HEK293 (cell line): ENCODE data around the gene FZD10.

Source experiments
- CTCF ChIA-PET: fragments of 350-600 bp; formaldehyde crosslinking; extraction: SDS; loops from one replicate; lab custom pipeline; 2021; ENCODE audit warnings: antibody characterized with exemption; lab: Yijun Ruan, JAX
- POLR2A ChIA-PET: fragments of 300-600 bp; formaldehyde crosslinking; extraction: SDS; loops from one replicate; lab custom pipeline; 2020; ENCODE audit warnings: antibody characterized with exemption, inconsistent platforms; lab: Yijun Ruan, JAX
- H3K27ac ChIP-seq: fragments of 200-500 bp; sonication (Bioruptor generic); 2 replicates; pipeline ENCODE4 v1.5.1; 2014; ENCODE audit warnings: low read depth, low read length, control low read depth, inconsistent platforms; ENCODE audit errors: extremely low read depth
- H3K36me3 ChIP-seq, 2 experiments: fragments of 200-500 bp in 1 of 2; sonication (Bioruptor generic) in 1 of 2; 1 replicate in 1 of 2; 2 replicates in 1 of 2; pipeline ENCODE4 v1.5.1; 2014 to 2017; ENCODE audit warnings: inconsistent platforms in 2 of 2, low read length in 2 of 2; ENCODE audit not compliant: control insufficient read depth in 2 of 2, insufficient read depth in 1 of 2
- H3K4me1 ChIP-seq: fragments of 200-500 bp; sonication (Bioruptor generic); 2 replicates; pipeline ENCODE4 v1.5.1; 2014; ENCODE audit warnings: mild to moderate bottlenecking, low read length, inconsistent platforms; ENCODE audit not compliant: control insufficient read depth, insufficient read depth
- H3K4me3 ChIP-seq: 2 replicates; pipeline ENCODE4 v1.5.1; 2011; ENCODE audit warnings: low read depth, mild to moderate bottlenecking, control low read depth, low read length, moderate library complexity
- H3K9me3 ChIP-seq: fragments of 200-500 bp; sonication (Bioruptor generic); 2 replicates; pipeline ENCODE4 v1.5.1; 2014; ENCODE audit warnings: low read depth, low read length, inconsistent platforms; ENCODE audit not compliant: control insufficient read depth, insufficient read depth
- GFI1B ChIP-seq: fragments of 450-650 bp; formaldehyde crosslinking; IDR thresholded peaks from 2 replicates; pipeline ENCODE4 v1.5.1; 2016; ENCODE audit warnings: missing biosample characterization, missing genetic modification characterization
- GLI4 ChIP-seq: fragments of 450-650 bp; formaldehyde crosslinking; IDR thresholded peaks from 2 replicates; pipeline ENCODE4 v1.5.1; 2016; ENCODE audit warnings: missing biosample characterization, missing genetic modification characterization
- KLF10 ChIP-seq: fragments of 450-650 bp; IDR thresholded peaks from 2 replicates; pipeline ENCODE4 v1.5.1; 2018; ENCODE audit warnings: missing biosample characterization, mild to moderate bottlenecking, missing genetic modification characterization
- KLF8 ChIP-seq: fragments of 450-650 bp; formaldehyde crosslinking; IDR thresholded peaks from 2 replicates; pipeline ENCODE4 v1.5.1; 2016; ENCODE audit warnings: missing biosample characterization, missing genetic modification characterization
- SP3 ChIP-seq: fragments of 450-650 bp; formaldehyde crosslinking; IDR thresholded peaks from 2 replicates; pipeline ENCODE4 v1.5.1; 2016; ENCODE audit warnings: missing biosample characterization, missing genetic modification characterization
- SP7 ChIP-seq: fragments of 450-650 bp; formaldehyde crosslinking; IDR thresholded peaks from 2 replicates; pipeline ENCODE4 v1.5.1; 2016; ENCODE audit warnings: missing biosample characterization, missing genetic modification characterization
- WT1 ChIP-seq: fragments of 450-650 bp; formaldehyde crosslinking; IDR thresholded peaks from 2 replicates; pipeline ENCODE4 v1.5.1; 2016; ENCODE audit warnings: missing biosample characterization, missing genetic modification characterization
- YY2 ChIP-seq: fragments of 450-650 bp; formaldehyde crosslinking; IDR thresholded peaks from 2 replicates; pipeline ENCODE4 v1.5.1; 2016; ENCODE audit warnings: missing biosample characterization, missing genetic modification characterization
- ZBTB7A ChIP-seq: fragments of 450-650 bp; formaldehyde crosslinking; IDR thresholded peaks from 2 replicates; pipeline ENCODE4 v1.5.1; 2016; ENCODE audit warnings: low read depth, missing biosample characterization, missing genetic modification characterization
- ZIC2 ChIP-seq: fragments of 450-650 bp; formaldehyde crosslinking; IDR thresholded peaks from 2 replicates; pipeline ENCODE4 v1.5.1; 2016; ENCODE audit warnings: missing biosample characterization, missing genetic modification characterization
- ZNF114 ChIP-seq: fragments of 450-650 bp; formaldehyde crosslinking; IDR thresholded peaks from 2 replicates; pipeline ENCODE4 v1.5.0; 2017; ENCODE audit warnings: missing biosample characterization, missing genetic modification characterization
- ZNF133 ChIP-seq: fragments of 450-650 bp; formaldehyde crosslinking; IDR thresholded peaks from 2 replicates; pipeline ENCODE4 v1.5.1; 2016; ENCODE audit warnings: missing biosample characterization, missing genetic modification characterization
- ZNF174 ChIP-seq: fragments of 450-650 bp; formaldehyde crosslinking; IDR thresholded peaks from 2 replicates; pipeline ENCODE4 v1.5.0; 2017; ENCODE audit warnings: missing biosample characterization, mild to moderate bottlenecking, missing genetic modification characterization
- ZNF184 ChIP-seq: fragments of 450-650 bp; IDR thresholded peaks from 2 replicates; pipeline ENCODE4 v1.5.1; 2018; ENCODE audit warnings: missing biosample characterization, mild to moderate bottlenecking, missing genetic modification characterization
- ZNF248 ChIP-seq: fragments of 450-650 bp; formaldehyde crosslinking; IDR thresholded peaks from 2 replicates; pipeline ENCODE4 v1.5.1; 2017; ENCODE audit warnings: missing biosample characterization, missing genetic modification characterization
- ZNF302 ChIP-seq: fragments of 450-650 bp; formaldehyde crosslinking; IDR thresholded peaks from 2 replicates; pipeline ENCODE4 v1.5.1; 2016; ENCODE audit warnings: missing biosample characterization, missing genetic modification characterization, low read depth
- ZNF324 ChIP-seq: fragments of 450-650 bp; formaldehyde crosslinking; IDR thresholded peaks from 2 replicates; pipeline ENCODE4 v1.5.1; 2016; ENCODE audit warnings: missing biosample characterization, missing genetic modification characterization
- ZNF391 ChIP-seq: fragments of 450-650 bp; formaldehyde crosslinking; IDR thresholded peaks from 2 replicates; pipeline ENCODE4 v1.5.1; 2016; ENCODE audit warnings: low read depth, missing biosample characterization, missing genetic modification characterization, borderline replicate concordance
- ZNF423 ChIP-seq: fragments of 450-650 bp; formaldehyde crosslinking; IDR thresholded peaks from 2 replicates; pipeline ENCODE4 v1.5.1; 2016; ENCODE audit warnings: missing biosample characterization, missing genetic modification characterization
- ZNF433 ChIP-seq: fragments of 450-650 bp; formaldehyde crosslinking; IDR thresholded peaks from 2 replicates; pipeline ENCODE4 v1.5.1; 2016; ENCODE audit warnings: missing biosample characterization, missing genetic modification characterization, low read depth
- ZNF510 ChIP-seq: fragments of 450-650 bp; formaldehyde crosslinking; IDR thresholded peaks from 2 replicates; pipeline ENCODE4 v1.5.1; 2018; ENCODE audit warnings: mild to moderate bottlenecking, missing genetic modification characterization, missing biosample characterization; ENCODE audit not compliant: insufficient replicate concordance
- ZNF549 ChIP-seq: fragments of 450-650 bp; IDR thresholded peaks from 2 replicates; pipeline ENCODE4 v1.5.1; 2018; ENCODE audit warnings: missing biosample characterization, missing genetic modification characterization, mild to moderate bottlenecking, inconsistent platforms, moderate library complexity
- ZNF555 ChIP-seq: fragments of 450-650 bp; formaldehyde crosslinking; conservative IDR thresholded peaks from 2 replicates; pipeline ENCODE4 v1.5.1; 2017; ENCODE audit warnings: missing biosample characterization, mild to moderate bottlenecking, missing genetic modification characterization, inconsistent platforms
- ZNF558 ChIP-seq: fragments of 450-650 bp; formaldehyde crosslinking; IDR thresholded peaks from 2 replicates; pipeline ENCODE4 v1.5.1; 2016; ENCODE audit warnings: missing biosample characterization, missing genetic modification characterization
- ZNF560 ChIP-seq: fragments of 450-650 bp; formaldehyde crosslinking; IDR thresholded peaks from 2 replicates; pipeline ENCODE4 v1.5.1; 2017; ENCODE audit warnings: missing biosample characterization, missing genetic modification characterization, borderline replicate concordance
- ZNF610 ChIP-seq: fragments of 450-650 bp; formaldehyde crosslinking; IDR thresholded peaks from 2 replicates; pipeline ENCODE4 v1.5.1; 2016; ENCODE audit warnings: missing biosample characterization, missing genetic modification characterization, borderline replicate concordance
- ZNF626 ChIP-seq: fragments of 450-650 bp; sonication (Bioruptor Pico); formaldehyde crosslinking; IDR thresholded peaks from 2 replicates; pipeline ENCODE4 v1.5.1; 2018; ENCODE audit warnings: missing biosample characterization, missing genetic modification characterization, inconsistent platforms
- ZNF701 ChIP-seq: fragments of 450-650 bp; formaldehyde crosslinking; IDR thresholded peaks from 2 replicates; pipeline ENCODE4 v1.5.1; 2016; ENCODE audit warnings: missing biosample characterization, missing genetic modification characterization
- ZNF76 ChIP-seq: fragments of 450-650 bp; formaldehyde crosslinking; IDR thresholded peaks from 2 replicates; pipeline ENCODE4; 2016; ENCODE audit warnings: low read depth, missing biosample characterization, missing genetic modification characterization, borderline replicate concordance
- ZNF777 ChIP-seq: fragments of 450-650 bp; formaldehyde crosslinking; IDR thresholded peaks from 2 replicates; pipeline ENCODE4 v1.5.1; 2017; ENCODE audit warnings: missing biosample characterization, missing genetic modification characterization, borderline replicate concordance
- ZNF792 ChIP-seq: fragments of 450-650 bp; formaldehyde crosslinking; IDR thresholded peaks from 2 replicates; pipeline ENCODE4 v1.5.1; 2016; ENCODE audit warnings: missing biosample characterization, missing genetic modification characterization
- TF ChIP-seq, protein P1 (sequence below): fragments of 450-650 bp; formaldehyde crosslinking; IDR thresholded peaks from 2 replicates; pipeline ENCODE4 v1.5.1; 2016; ENCODE audit warnings: missing biosample characterization, missing genetic modification characterization
- TF ChIP-seq, protein P2 (sequence below): fragments of 450-650 bp; formaldehyde crosslinking; IDR thresholded peaks from 2 replicates; pipeline ENCODE4 v1.5.1; 2016; ENCODE audit warnings: missing biosample characterization, missing genetic modification characterization, low read depth
- TF ChIP-seq, protein P3 (sequence below): fragments of 450-650 bp; IDR thresholded peaks from 2 replicates; pipeline ENCODE4 v1.5.1; 2018; ENCODE audit warnings: missing biosample characterization, missing genetic modification characterization

FZD10 gene

DNA sequence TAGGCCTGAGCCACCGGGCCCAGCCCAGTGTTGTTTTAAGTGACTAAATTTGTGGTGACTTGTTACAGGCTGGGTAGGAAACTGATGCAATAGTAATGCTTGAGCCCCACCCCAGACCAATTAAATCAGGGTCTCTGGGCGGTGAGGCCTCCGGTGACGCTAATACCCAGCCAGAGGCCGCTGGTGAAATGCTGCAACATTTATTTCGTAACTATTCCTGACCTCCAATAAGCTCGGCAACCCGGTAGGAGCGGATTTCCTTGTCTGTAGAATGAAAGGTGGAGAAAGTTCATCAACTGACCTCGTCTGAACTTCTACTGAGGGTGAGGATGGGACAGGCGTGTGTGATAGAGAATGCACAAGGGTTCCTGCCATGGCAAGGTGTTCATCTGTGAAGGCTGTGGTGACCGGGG lies 42.3 kb downstream of the FZD10 start:
- Histone ChIP-seq H3K4me3 (no peak overlapping the region), H3K27ac (no peak overlapping the region), H3K36me3 (no peaks in the 10 kb centered on the region), H3K9me3 (no peaks in the 10 kb centered on the region), H3K4me1 (no peaks in the 10 kb centered on the region)
- TF ChIP-seq KLF8 (tag by site-specific recombination) (no peak), ZNF549 (tag by site-specific recombination) (no peak), ZNF324 (tag by site-specific recombination) (no peak), ZNF510 (tag by site-specific recombination) (no peak), ZNF558 (no peak), ZBTB7A (tag by site-specific recombination) (no peak), ZNF555 (tag by site-specific recombination) (no peak), ZNF626 (tag by site-specific recombination) (no peak), KLF10 (tag by site-specific recombination) (no peak), ZNF391 (tag by site-specific recombination) (no peak), WT1 (tag by site-specific recombination) (no peak), ZNF777 (tag by site-specific recombination) (no peak), ZNF610 (tag by site-specific recombination) (no peak), ZIC2 (tag by site-specific recombination) (no peak), ZNF184 (tag by site-specific recombination) (no peak), ZNF560 (no peak), GFI1B (no peak)
- TF ChIP-seq, protein P1, sequence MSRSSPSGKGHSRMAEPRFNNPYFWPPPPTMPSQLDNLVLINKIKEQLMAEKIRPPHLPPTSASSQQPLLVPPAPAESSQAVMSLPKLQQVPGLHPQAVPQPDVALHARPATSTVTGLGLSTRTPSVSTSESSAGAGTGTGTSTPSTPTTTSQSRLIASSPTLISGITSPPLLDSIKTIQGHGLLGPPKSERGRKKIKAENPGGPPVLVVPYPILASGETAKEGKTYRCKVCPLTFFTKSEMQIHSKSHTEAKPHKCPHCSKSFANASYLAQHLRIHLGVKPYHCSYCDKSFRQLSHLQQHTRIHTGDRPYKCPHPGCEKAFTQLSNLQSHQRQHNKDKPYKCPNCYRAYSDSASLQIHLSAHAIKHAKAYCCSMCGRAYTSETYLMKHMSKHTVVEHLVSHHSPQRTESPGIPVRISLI (tag by site-specific recombination) = no peak
- TF ChIP-seq, protein P2, sequence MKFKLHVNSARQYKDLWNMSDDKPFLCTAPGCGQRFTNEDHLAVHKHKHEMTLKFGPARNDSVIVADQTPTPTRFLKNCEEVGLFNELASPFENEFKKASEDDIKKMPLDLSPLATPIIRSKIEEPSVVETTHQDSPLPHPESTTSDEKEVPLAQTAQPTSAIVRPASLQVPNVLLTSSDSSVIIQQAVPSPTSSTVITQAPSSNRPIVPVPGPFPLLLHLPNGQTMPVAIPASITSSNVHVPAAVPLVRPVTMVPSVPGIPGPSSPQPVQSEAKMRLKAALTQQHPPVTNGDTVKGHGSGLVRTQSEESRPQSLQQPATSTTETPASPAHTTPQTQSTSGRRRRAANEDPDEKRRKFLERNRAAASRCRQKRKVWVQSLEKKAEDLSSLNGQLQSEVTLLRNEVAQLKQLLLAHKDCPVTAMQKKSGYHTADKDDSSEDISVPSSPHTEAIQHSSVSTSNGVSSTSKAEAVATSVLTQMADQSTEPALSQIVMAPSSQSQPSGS (tag by site-specific recombination) = no peak
- ChIA-PET POLR2A (no interaction called here), CTCF (no interaction called here)

DNA sequence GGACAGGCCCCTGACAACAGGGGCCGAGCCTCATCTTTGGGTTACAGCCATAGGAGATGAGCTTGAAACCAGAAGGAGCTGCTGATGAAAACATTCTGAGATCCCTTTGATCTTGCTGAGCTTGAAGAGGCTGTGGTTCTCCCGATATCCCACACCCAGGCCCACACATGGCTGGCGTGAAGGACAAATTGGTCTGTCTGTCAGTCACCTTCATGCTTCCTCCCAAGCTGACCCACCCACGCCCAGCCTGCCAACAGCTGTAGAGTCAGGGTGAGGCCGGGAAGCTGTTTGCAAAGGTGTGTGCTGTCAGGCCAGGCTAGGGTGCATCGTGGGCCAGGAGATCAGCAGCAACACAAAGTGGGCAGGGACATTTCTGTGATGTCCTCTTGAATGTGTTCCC lies 43.2 kb downstream of the FZD10 start:
- POLR2A ChIA-PET = no interaction called here
- CTCF ChIA-PET = interaction anchor here (0.5 kb wide), 1 partner anchor 22 kb away, joined by 3 read pairs; no protein-coding TSS in a partner anchor
- TF ChIP-seq ZNF302 (tag by site-specific recombination) (no peak), GLI4 (tag by site-specific recombination) (no peak), ZNF423 (tag by site-specific recombination) (no peak), YY2 (tag by site-specific recombination) (no peak), SP7 (tag by site-specific recombination) (no peak), SP3 (no peak), ZNF174 (tag by site-specific recombination) (no peak), ZNF76 (no peak), ZNF792 (tag by site-specific recombination) (no peak), ZNF701 (no peak), ZNF433 (tag by site-specific recombination) (no peak), ZNF133 (tag by site-specific recombination) (no peak), ZNF114 (tag by site-specific recombination) (no peak), ZNF248 (tag by site-specific recombination) (no peak)
- TF ChIP-seq, protein P3, sequence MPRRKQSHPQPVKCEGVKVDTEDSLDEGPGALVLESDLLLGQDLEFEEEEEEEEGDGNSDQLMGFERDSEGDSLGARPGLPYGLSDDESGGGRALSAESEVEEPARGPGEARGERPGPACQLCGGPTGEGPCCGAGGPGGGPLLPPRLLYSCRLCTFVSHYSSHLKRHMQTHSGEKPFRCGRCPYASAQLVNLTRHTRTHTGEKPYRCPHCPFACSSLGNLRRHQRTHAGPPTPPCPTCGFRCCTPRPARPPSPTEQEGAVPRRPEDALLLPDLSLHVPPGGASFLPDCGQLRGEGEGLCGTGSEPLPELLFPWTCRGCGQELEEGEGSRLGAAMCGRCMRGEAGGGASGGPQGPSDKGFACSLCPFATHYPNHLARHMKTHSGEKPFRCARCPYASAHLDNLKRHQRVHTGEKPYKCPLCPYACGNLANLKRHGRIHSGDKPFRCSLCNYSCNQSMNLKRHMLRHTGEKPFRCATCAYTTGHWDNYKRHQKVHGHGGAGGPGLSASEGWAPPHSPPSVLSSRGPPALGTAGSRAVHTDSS (tag by site-specific recombination) = no peak

More for the DNA sequence above, 43.2 kb downstream of the FZD10 start:
- no peaks in the 10 kb centered on the region for H3K9me3 ChIP-seq
- H3K36me3 ChIP-seq = no peaks in the 10 kb centered on the region
- H3K4me1 ChIP-seq = no peaks in the 10 kb centered on the region
- no peak overlapping the region for H3K4me3 ChIP-seq
- no peak overlapping the region for H3K27ac ChIP-seq
